Sigmoid colon (tissue), 4 donors: Measurements from ENCODE around the gene VGLL3.

Experiments used
- CTCF ChIP-seq, 4 experiments: fragments of 450-650 bp in 3 of 4; fragments of 200-600 bp in 1 of 4; IDR thresholded peaks; one replicate each; pipeline ENCODE4 v1.5.1; 2016 to 2019; ENCODE audit warnings: antibody characterized with exemption in 4 of 4, mild to moderate bottlenecking in 3 of 4, moderate library complexity in 2 of 4
- EP300 ChIP-seq, 4 donors: sonication (generic); formaldehyde crosslinking; IDR thresholded peaks; one replicate each; pipeline ENCODE4 v1.6.1; 2017; ENCODE audit warnings: antibody characterized with exemption in 4 of 4
- POLR2A ChIP-seq, 2 donors: fragments of 450-650 bp; IDR thresholded peaks; one replicate each; pipeline ENCODE4 v1.6.1; 2016; ENCODE audit warnings: antibody characterized with exemption in 2 of 2, mild to moderate bottlenecking in 2 of 2, moderate library complexity in 2 of 2

- TF ChIP-seq CTCF (IDR thresholded peaks at IDR 0.05) (no peak), POLR2A (IDR thresholded peaks at IDR 0.05) (no peak), EP300 (IDR thresholded peaks at IDR 0.05) (no peak)
These were observed 17.5 kb downstream of the VGLL3 start for GRCh38 chr3:86973440-86973839.
